IMR-90 (cell line): ENCODE data around the gene PAQR9. TPM values are rescaled to one million over a fixed set of nuclear protein-coding genes. Genes with fewer than 3 reads are reported as not detected.

Experiments
- ATAC-seq: fragments of 200-7000 bp; cut with Tn5 transposase; 2 replicates; pipeline ENCODE4 v1.9.1; 2020; ENCODE audit warnings: low read depth, mild to moderate bottlenecking, moderate library complexity
- BruUV-seq: library from RNA; stranded (reverse); fragments of 400-500 nt; replicated peaks from 2 replicates; lab custom pipeline; 2021; lab: Mats Ljungman, UMichigan
- CTCF ChIA-PET: fragments of 300-600 bp; formaldehyde crosslinking; extraction: SDS; loops from one replicate; lab custom pipeline; 2021; ENCODE audit warnings: antibody characterized with exemption; lab: Yijun Ruan, JAX
- POLR2A ChIA-PET: fragments of 300-600 bp; sonication (Branson Sonifier 250); formaldehyde crosslinking; loops from one replicate; lab custom pipeline; 2022; ENCODE audit warnings: antibody characterized with exemption; ENCODE audit not compliant: unreplicated experiment; lab: Charles Lee
- DNase-seq: peaks from one replicate; pipeline ENCODE4 v3.0.0; 2013
- H2AFZ ChIP-seq: replicated peaks from 2 replicates; pipeline ENCODE3; 2013; ENCODE audit warnings: low read length, mild to moderate bottlenecking; ENCODE audit not compliant: poor library complexity
- H2AK5ac ChIP-seq: 2 replicates; pipeline ENCODE4 v1.6.1; 2013; ENCODE audit warnings: low read depth, low read length, inconsistent platforms
- H2AK9ac ChIP-seq: replicated peaks from 2 replicates; pipeline ENCODE3; 2013; ENCODE audit warnings: mild to moderate bottlenecking, low read depth, low read length, moderate library complexity; ENCODE audit not compliant: poor library complexity
- H2BK120ac ChIP-seq: 2 replicates; pipeline ENCODE4 v1.6.1; 2013; ENCODE audit warnings: low read depth, low read length, inconsistent platforms
- H2BK15ac ChIP-seq: 3 replicates; pipeline ENCODE4 v1.6.1; 2013; ENCODE audit warnings: low read depth, low read length, inconsistent platforms
- H2BK20ac ChIP-seq: 2 replicates; pipeline ENCODE4 v1.6.1; 2013; ENCODE audit warnings: low read depth, mild to moderate bottlenecking, inconsistent platforms, low read length, moderate library complexity
- H2BK5ac ChIP-seq: 2 replicates; pipeline ENCODE4 v1.6.1; 2013; ENCODE audit warnings: mild to moderate bottlenecking, low read depth, low read length, inconsistent platforms; ENCODE audit not compliant: poor library complexity, severe bottlenecking
- H3K14ac ChIP-seq: replicated peaks from 2 replicates; pipeline ENCODE4 v1.6.1; 2013; ENCODE audit warnings: low read depth, low read length, inconsistent platforms
- H3K18ac ChIP-seq: 2 replicates; pipeline ENCODE4 v1.6.1; 2013; ENCODE audit warnings: low read depth, low read length, control low read depth
- H3K23ac ChIP-seq: 2 replicates; pipeline ENCODE4 v1.6.1; 2013; ENCODE audit warnings: low read depth, low read length, inconsistent platforms
- H3K27ac ChIP-seq: 2 replicates; pipeline ENCODE4 v1.5.1; 2013; ENCODE audit warnings: mild to moderate bottlenecking, control low read depth, low read length; ENCODE audit not compliant: insufficient read depth
- H3K27me3 ChIP-seq: 2 replicates; pipeline ENCODE4 v1.6.1; 2013; ENCODE audit warnings: low read length; ENCODE audit not compliant: control insufficient read depth, insufficient read depth
- H3K36me3 ChIP-seq: 2 replicates; pipeline ENCODE4 v1.6.1; 2013; ENCODE audit warnings: low read length, mixed read lengths; ENCODE audit not compliant: control insufficient read depth, insufficient read depth
- H3K4ac ChIP-seq: 2 replicates; pipeline ENCODE4 v1.6.1; 2013; ENCODE audit warnings: low read depth, low read length, inconsistent platforms
- H3K4me1 ChIP-seq: 2 replicates; pipeline ENCODE4 v1.6.1; 2013; ENCODE audit warnings: low read length, mixed read lengths; ENCODE audit not compliant: control insufficient read depth, insufficient read depth
- H3K4me2 ChIP-seq: 2 replicates; pipeline ENCODE4 v1.6.1; 2013; ENCODE audit warnings: low read depth, mild to moderate bottlenecking, control low read depth, low read length, moderate library complexity
- H3K4me3 ChIP-seq: 2 replicates; pipeline ENCODE4 v1.5.1; 2013; ENCODE audit warnings: low read depth, mild to moderate bottlenecking, control low read depth, low read length, moderate library complexity; ENCODE audit not compliant: insufficient read depth
- H3K56ac ChIP-seq: 2 replicates; pipeline ENCODE4 v1.6.1; 2013; ENCODE audit warnings: low read length, inconsistent platforms; ENCODE audit not compliant: insufficient read depth; ENCODE audit errors: extremely low read depth
- H3K79me1 ChIP-seq, 2 experiments: 2 replicates each; pipeline ENCODE4 v1.6.1; 2013; ENCODE audit warnings: low read length in 2 of 2, inconsistent platforms in 1 of 2, low read depth in 1 of 2
- H3K9ac ChIP-seq: 2 replicates; pipeline ENCODE4 v1.6.1; 2013; ENCODE audit warnings: low read depth, low read length, control low read depth
- H3K9me1 ChIP-seq: 2 replicates; pipeline ENCODE4 v1.6.1; 2013; ENCODE audit warnings: low read length, inconsistent platforms; ENCODE audit not compliant: insufficient read depth
- H3K9me3 ChIP-seq: 2 replicates; pipeline ENCODE4 v1.6.1; 2013; ENCODE audit warnings: low read length; ENCODE audit not compliant: control insufficient read depth, insufficient read depth
- H4K20me1 ChIP-seq: 2 replicates; pipeline ENCODE4 v1.6.1; 2013; ENCODE audit warnings: low read length, inconsistent platforms; ENCODE audit not compliant: insufficient read depth
- H4K5ac ChIP-seq: 2 replicates; pipeline ENCODE4 v1.6.1; 2013; ENCODE audit warnings: mild to moderate bottlenecking, low read depth, low read length, control low read depth
- H4K8ac ChIP-seq, 2 experiments: 2 replicates each; pipeline ENCODE4 v1.6.1; 2013; ENCODE audit warnings: low read depth in 2 of 2, low read length in 2 of 2, control low read depth in 1 of 2, inconsistent platforms in 1 of 2
- H4K91ac ChIP-seq: 2 replicates; pipeline ENCODE4 v1.6.1; 2013; ENCODE audit warnings: low read depth, low read length, inconsistent platforms; ENCODE audit not compliant: insufficient read depth
- MAZ ChIP-seq: IDR thresholded peaks from 2 replicates; pipeline ENCODE4 v1.6.1; 2012; ENCODE audit warnings: low read depth, mild to moderate bottlenecking, low read length, improper control_type of control experiment, moderate library complexity, borderline replicate concordance
- MXI1 ChIP-seq: IDR thresholded peaks from 2 replicates; pipeline ENCODE4 v1.6.1; 2012; ENCODE audit warnings: low read depth, mild to moderate bottlenecking, low read length, moderate library complexity, borderline replicate concordance
- RAD21 ChIP-seq: IDR thresholded peaks from 2 replicates; pipeline ENCODE4 v1.6.1; 2012; ENCODE audit warnings: low read length, improper control_type of control experiment
- WGBS, 2 experiments: methylation state at CpG; one replicate each; pipeline versions ENCODE4 v1.1.5 to v1.1.7; 2013; ENCODE audit warnings: missing lambda C conversion rate in 2 of 2; ENCODE audit not compliant: insufficient read length in 1 of 2; ENCODE audit errors: extremely low coverage in 2 of 2; 5-methylcytosine and 5-hydroxymethylcytosine counted together
- dilution Hi-C: fragments of 300-500 bp; cut with HindIII; formaldehyde crosslinking; loops from one replicate; pipeline ENCODE4 v1.14.3; 2018; ENCODE audit warnings: low sequenced_read_pairs; ENCODE audit not compliant: unreplicated experiment
- in situ Hi-C: fragments of 300-500 bp; cut with MboI; formaldehyde crosslinking; loops from 3 replicates; pipeline ENCODE4 v1.14.3; 2019; ENCODE audit warnings: low sequenced_read_pairs, inconsistent platforms, mixed read lengths
- intact Hi-C: fragments of 100-400 bp; cut with micrococcal nuclease; formaldehyde crosslinking; loops from 2 replicates; pipeline ENCODE4 v1.10.0; 2022
- polyA plus RNA-seq, 3 experiments: library from polyadenylated mRNA; depleted of rRNA; stranded (reverse); fragments of >200 nt; gene quantifications; 2 replicates each; pipeline ENCODE4 v1.2.3, GENCODE V29; 2012; ENCODE audit warnings: low replicate concordance in 1 of 3
- total RNA-seq: library from RNA; depleted of rRNA; stranded (reverse); fragments of >200 nt; gene quantifications from 2 replicates; pipeline ENCODE4 v1.2.3, GENCODE V29; 2012

The PAQR9 gene
- total and polyA plus RNA-seq, 2 of the 4 experiments (the other 2 are of a cell fraction) = 0.05 TPM; not detected in 1

- dilution Hi-C loops (no loop called here), in situ Hi-C loops (no loop called here), intact Hi-C loops (no loop called here)
- TF ChIP-seq MAZ (no peak), MXI1 (no peak), RAD21 (no peak)
- no peaks in the 10 kb centered on the region for H3K9me1 ChIP-seq
- no peak overlapping the region for H2BK5ac ChIP-seq
- no peaks in the 10 kb centered on the region for H3K36me3 ChIP-seq
- H4K20me1 ChIP-seq = no peaks in the 10 kb centered on the region
- no peak overlapping the region for H2BK15ac ChIP-seq
- no peaks in the 10 kb centered on the region for H3K79me1 ChIP-seq
- no peak overlapping the region for H4K8ac ChIP-seq
- no peak overlapping the region for H3K4me3 ChIP-seq
- no TSS peak for BruUV-seq
- no peak overlapping the region for H2AK9ac ChIP-seq
- no peak overlapping the region for H4K5ac ChIP-seq
- no peak overlapping the region for H3K23ac ChIP-seq
- no peak overlapping the region for H4K91ac ChIP-seq
- no peak overlapping the region for H3K56ac ChIP-seq
- ChIA-PET POLR2A (no interaction called here), CTCF (interaction anchor here (0.5 kb wide), 1 partner anchor 16 kb away, joined by 5 read pairs; no protein-coding TSS in a partner anchor)
- H3K18ac ChIP-seq = no peak overlapping the region
- H2BK20ac ChIP-seq = no peak overlapping the region
- ATAC-seq = no peak
- no peak overlapping the region for H2AK5ac ChIP-seq
- no peak overlapping the region for H3K4ac ChIP-seq
- no peak overlapping the region for H3K14ac ChIP-seq
- H3K4me1 ChIP-seq = no peaks in the 10 kb centered on the region
- H3K4me2 ChIP-seq = no peak overlapping the region
- H3K27ac ChIP-seq = no peak overlapping the region
- H2AFZ ChIP-seq = no peak overlapping the region
- H3K27me3 ChIP-seq = peaks cover 15% of the 10 kb centered on the region
- no peaks in the 10 kb centered on the region for H3K9me3 ChIP-seq
- DNase-seq = no peak
- WGBS, 2 experiments = no CpG with 5 or more reads among the region's 8 CpGs
- H3K9ac ChIP-seq = no peak overlapping the region
- H2BK120ac ChIP-seq = no peak overlapping the region
Measured at GRCh38 chr3:142952272-142953193, 10.9 kb downstream of the PAQR9 start.
